ENCODE data around the gene DTHD1.

Gene DTHD1

DNA sequence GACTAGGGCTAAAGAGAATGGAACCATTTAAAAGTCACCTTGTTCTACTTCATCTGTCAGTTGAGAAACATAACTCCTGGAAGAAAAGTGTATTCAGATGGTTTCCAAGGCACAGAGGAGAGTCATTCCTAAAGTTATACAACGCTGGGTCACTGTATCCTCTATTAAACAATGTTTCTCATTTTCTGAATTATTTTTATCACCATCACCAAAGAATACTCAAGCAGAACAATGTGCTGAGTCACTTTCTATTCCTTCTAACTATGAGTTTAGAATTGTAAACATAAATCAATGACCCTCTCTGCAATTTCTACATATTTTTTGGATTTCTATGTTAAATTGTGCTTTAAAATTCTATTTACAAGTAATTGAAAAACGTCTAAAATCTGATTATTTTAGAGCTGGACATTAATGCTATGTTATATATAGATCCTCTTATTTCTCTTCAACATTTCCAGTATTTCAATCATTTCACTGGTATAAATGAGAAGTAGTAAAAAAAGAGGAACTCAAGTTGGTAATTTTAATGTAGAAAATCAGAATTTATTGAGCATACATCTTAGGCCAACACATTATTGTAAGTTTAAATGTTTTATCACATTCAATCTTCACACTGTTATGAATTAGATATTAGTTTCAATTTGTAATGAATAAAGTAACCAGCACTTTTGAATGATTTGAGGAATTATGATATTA, 7.5 kb downstream of the DTHD1 start:
- ATAC-seq, result no peak

DNA sequence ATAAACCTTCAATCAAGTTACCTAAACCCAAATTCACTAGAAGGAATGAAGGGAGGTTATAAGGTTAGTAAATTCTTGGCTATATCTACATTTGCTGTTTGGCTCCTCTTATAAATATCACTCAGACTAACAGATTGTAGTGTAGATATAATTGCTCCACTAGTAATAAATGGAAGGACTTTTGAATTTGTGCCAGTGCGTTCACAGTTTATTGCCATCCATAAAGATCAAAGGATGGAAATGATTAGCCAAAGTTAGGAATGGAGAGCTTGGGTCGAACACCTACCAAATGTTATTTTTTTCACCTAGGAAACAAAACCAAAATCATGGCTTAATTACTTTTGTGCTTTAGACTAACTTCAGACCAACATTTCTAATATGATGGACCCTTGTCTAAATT, 9.2 kb downstream of the DTHD1 start:
- no peak for ATAC-seq
- H3K4me1 Mint-ChIP-seq, result peaks cover 21% of the 10 kb centered on the region
- no peak overlapping the region for H3K27ac Mint-ChIP-seq
- H3K36me3 Mint-ChIP-seq, result no peaks in the 10 kb centered on the region
- H3K27me3 Mint-ChIP-seq, result no peaks in the 10 kb centered on the region
- H3K9me3 Mint-ChIP-seq, result peaks cover 8% of the 10 kb centered on the region
- no peak overlapping the region for H3K4me3 Mint-ChIP-seq

More for the DNA sequence above, 7.5 kb downstream of the DTHD1 start:
- H3K4me1 Mint-ChIP-seq, result peaks cover 29% of the 10 kb centered on the region
- peaks cover 8% of the 10 kb centered on the region for H3K9me3 Mint-ChIP-seq
- no peak overlapping the region for H3K4me3 Mint-ChIP-seq
- no peak overlapping the region for H3K27ac Mint-ChIP-seq
- H3K36me3 Mint-ChIP-seq, result no peaks in the 10 kb centered on the region
- H3K27me3 Mint-ChIP-seq, result no peaks in the 10 kb centered on the region

DNA sequence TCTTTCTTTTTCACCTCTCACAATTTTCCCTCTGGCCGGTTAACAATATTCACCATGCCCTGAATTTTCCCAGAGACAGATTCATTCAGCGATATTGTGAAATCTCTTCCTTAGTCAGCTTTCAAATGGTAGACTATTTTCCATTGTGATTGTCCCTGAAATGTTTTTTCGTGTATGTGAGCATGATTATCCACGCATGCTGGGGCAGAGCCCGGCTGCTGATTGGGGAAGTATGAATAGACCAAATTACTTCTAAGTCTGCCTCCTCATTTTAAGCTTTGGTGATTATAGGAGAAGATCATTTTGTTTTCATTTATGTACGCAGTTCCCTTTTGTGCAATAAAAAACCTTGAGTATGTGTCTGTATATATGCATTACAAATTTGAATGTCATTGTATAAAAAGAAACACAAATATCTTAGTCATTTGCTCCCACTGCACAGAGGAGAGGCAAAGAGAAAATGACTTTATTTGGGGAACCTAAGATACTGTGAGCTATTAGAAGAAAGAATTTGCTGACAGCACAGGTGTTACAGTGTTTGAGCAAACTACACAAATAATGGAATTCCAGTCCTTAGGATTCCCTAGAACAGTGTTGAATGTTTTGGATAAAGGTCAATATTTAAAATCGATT, 11.3 kb downstream of the DTHD1 start:
- ATAC-seq, result no peak
- Mint-ChIP-seq H3K4me1 (peaks cover 12% of the 10 kb centered on the region), H3K9me3 (peaks cover 1% of the 10 kb centered on the region), H3K4me3 (no peak overlapping the region), H3K27ac (no peak overlapping the region), H3K27me3 (no peaks in the 10 kb centered on the region), H3K36me3 (no peaks in the 10 kb centered on the region)

DNA sequence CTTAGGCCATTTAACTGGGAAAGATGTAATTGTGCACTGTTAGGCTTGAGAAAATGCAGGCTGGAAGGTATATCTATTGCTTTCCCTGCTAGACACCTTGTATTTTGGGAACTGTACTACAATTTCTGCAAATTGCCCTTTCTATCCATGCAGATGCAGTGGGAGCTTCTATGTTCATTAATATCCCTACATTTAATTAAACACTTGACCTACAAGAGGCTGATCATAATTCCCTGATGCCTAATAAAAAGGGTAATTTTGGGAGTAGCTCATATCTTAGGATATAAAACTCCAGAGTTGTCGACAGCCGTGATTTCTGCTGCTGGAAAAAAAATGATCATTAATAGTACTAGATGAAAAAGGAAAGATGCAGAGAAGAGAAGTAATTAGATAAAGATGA, 19.7 kb downstream of the DTHD1 start:
- Mint-ChIP-seq H3K4me3 (no peak overlapping the region), H3K27me3 (no peaks in the 10 kb centered on the region), H3K36me3 (no peaks in the 10 kb centered on the region), H3K27ac (no peak overlapping the region), H3K9me3 (no peaks in the 10 kb centered on the region), H3K4me1 (peaks cover 28% of the 10 kb centered on the region)
- no peak for ATAC-seq

GRCh38 chr4:36303426-36304137, 22.2 kb downstream of the DTHD1 start:
- peak; percentile 48 for ATAC-seq
- H3K4me1 Mint-ChIP-seq, result peaks cover 38% of the 10 kb centered on the region
- no peaks in the 10 kb centered on the region for H3K36me3 Mint-ChIP-seq
- H3K27ac Mint-ChIP-seq, result no peak overlapping the region
- no peaks in the 10 kb centered on the region for H3K9me3 Mint-ChIP-seq
- no peak overlapping the region for H3K4me3 Mint-ChIP-seq
- no peaks in the 10 kb centered on the region for H3K27me3 Mint-ChIP-seq

- Mint-ChIP-seq H3K4me3 (no peak overlapping the region), H3K27ac (no peak overlapping the region), H3K9me3 (no peaks in the 10 kb centered on the region), H3K36me3 (no peaks in the 10 kb centered on the region), H3K27me3 (no peaks in the 10 kb centered on the region), H3K4me1 (peaks cover 32% of the 10 kb centered on the region)
- ATAC-seq, result no peak
Observed at GRCh38 chr4:36304138-36304681, 22.8 kb downstream of the DTHD1 start.

DNA sequence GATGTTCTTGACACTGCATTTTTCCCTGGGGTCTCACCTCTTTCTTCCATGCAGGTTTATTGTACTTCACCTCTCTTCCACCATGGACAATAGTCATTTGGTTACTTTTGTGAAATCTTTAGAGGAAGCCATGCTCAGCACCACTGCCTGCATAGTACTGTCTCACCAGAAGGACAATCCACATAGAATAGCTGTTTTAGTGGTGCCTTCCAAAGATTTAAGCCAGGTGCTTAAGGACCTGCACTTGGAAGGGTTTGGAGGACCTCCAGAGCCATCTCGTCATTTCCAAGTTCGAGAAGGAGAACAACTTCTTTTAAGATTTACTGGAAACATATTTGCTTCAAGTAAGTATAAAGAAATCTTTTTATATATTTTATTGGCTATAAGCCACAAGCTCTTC, 26.7 kb downstream of the DTHD1 start:
- Mint-ChIP-seq H3K9me3 (no peaks in the 10 kb centered on the region), H3K4me1 (peaks cover 65% of the 10 kb centered on the region), H3K4me3 (no peak overlapping the region), H3K27me3 (no peaks in the 10 kb centered on the region), H3K36me3 (no peaks in the 10 kb centered on the region), H3K27ac (no peak overlapping the region)
- no peak for ATAC-seq

GRCh38 chr4:36310216-36310615, 28.8 kb downstream of the DTHD1 start:
- H3K27ac Mint-ChIP-seq, result peak overlapping the region; percentile 44
- H3K9me3 Mint-ChIP-seq, result no peaks in the 10 kb centered on the region
- ATAC-seq, result no peak
- H3K4me3 Mint-ChIP-seq, result peak overlapping the region; percentile 2
- H3K36me3 Mint-ChIP-seq, result no peaks in the 10 kb centered on the region
- no peaks in the 10 kb centered on the region for H3K27me3 Mint-ChIP-seq
- peaks cover 57% of the 10 kb centered on the region for H3K4me1 Mint-ChIP-seq

GRCh38 chr4:36310793-36311192, 29.4 kb downstream of the DTHD1 start:
- Mint-ChIP-seq H3K9me3 (no peaks in the 10 kb centered on the region), H3K4me3 (peak overlapping the region; percentile 41), H3K36me3 (no peaks in the 10 kb centered on the region), H3K27ac (peak overlapping the region; percentile 44), H3K27me3 (no peaks in the 10 kb centered on the region), H3K4me1 (peaks cover 55% of the 10 kb centered on the region)
- ATAC-seq, result peak; percentile 85

- Mint-ChIP-seq H3K36me3 (no peaks in the 10 kb centered on the region), H3K4me3 (peak overlapping the region; percentile 1), H3K27me3 (no peaks in the 10 kb centered on the region), H3K4me1 (peaks cover 47% of the 10 kb centered on the region), H3K9me3 (no peaks in the 10 kb centered on the region), H3K27ac (peak overlapping the region; percentile 44)
- no peak for ATAC-seq
Observed at GRCh38 chr4:36312511-36312910, 31.1 kb downstream of the DTHD1 start.

DNA sequence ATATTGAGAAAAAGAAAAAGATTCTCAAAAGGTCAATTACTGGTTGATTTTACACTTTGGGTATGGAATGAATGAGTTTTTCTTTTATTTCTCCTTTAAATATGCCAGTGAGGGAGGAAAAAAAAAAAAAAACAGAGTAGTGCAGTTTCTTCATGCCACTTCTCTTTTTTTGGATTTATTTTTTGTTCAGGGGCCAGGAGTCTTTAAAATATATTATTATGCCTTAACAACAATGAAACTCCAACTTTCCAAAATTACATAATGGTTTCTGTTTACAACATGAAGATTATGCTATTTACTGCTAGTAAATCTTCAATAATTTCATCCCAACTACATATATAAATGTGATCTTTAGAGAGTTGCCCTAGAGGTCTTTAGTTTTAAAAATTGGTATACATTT, 31.9 kb downstream of the DTHD1 start:
- Mint-ChIP-seq H3K9me3 (no peaks in the 10 kb centered on the region), H3K27ac (peak overlapping the region; percentile 44), H3K27me3 (no peaks in the 10 kb centered on the region), H3K4me3 (no peak overlapping the region), H3K4me1 (peaks cover 53% of the 10 kb centered on the region), H3K36me3 (no peaks in the 10 kb centered on the region)
- ATAC-seq, result no peak

DNA sequence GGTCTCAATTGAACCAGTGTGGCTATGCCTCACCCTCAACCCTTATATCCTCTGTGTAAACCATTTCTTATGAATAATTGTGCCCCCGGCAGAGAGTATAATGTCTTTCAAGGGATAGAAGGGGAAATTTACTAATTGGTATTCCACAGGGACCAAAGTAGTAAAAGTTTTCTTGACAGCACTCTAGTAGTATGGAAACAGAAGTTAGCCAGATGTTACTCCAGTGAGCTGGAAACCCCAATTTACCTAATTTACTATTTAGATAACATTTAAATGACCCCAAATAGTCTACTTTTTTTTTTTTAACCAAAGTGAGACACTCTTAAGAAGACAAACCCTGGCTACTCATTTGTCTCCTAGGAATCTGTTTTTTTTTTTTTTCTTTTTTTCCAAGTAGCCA, 32.3 kb downstream of the DTHD1 start:
- Mint-ChIP-seq H3K27ac (peak overlapping the region; percentile 44), H3K9me3 (no peaks in the 10 kb centered on the region), H3K36me3 (no peaks in the 10 kb centered on the region), H3K27me3 (no peaks in the 10 kb centered on the region), H3K4me1 (peaks cover 54% of the 10 kb centered on the region), H3K4me3 (no peak overlapping the region)
- no peak for ATAC-seq

DNA sequence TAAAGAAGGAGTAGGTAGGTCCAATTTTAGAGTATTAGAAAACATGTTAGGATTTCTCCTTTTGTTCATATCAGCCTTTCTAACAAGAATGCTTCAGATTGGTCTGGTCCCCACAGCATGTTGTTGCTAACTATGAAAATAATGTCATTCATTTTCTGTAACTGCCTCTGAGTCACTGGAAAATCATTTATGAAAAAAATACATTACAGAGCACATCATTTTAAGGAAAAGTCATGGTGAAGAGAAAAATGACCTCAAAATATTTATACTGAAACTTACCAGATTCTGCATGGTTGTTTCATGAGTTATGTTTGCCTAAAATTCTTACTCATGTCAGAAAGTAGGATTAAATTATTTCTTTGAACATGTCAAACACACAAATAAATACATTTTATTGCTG, 35.2 kb downstream of the DTHD1 start:
- H3K4me1 Mint-ChIP-seq, result peaks cover 64% of the 10 kb centered on the region
- no peak overlapping the region for H3K4me3 Mint-ChIP-seq
- no peaks in the 10 kb centered on the region for H3K36me3 Mint-ChIP-seq
- ATAC-seq, result no peak
- H3K27ac Mint-ChIP-seq, result no peak overlapping the region
- H3K27me3 Mint-ChIP-seq, result no peaks in the 10 kb centered on the region
- no peaks in the 10 kb centered on the region for H3K9me3 Mint-ChIP-seq

DNA sequence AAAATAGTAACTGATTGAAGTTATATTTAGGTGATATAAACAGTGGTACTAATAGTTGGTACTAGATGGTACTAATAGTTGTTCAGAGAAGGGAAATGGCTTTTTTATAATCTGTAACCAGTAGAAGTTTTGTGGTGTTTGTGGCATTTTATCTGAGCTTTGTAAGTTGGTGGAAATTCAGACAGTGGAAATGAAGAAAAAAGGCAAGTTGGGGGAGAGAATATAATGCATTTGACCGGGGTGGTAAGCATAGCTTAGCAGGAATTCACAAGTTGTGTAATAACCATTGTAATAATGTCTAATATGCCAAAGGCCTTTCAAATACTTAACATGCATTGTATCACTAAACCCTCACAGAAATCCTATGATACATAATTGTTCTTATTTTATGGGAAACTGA, 36.3 kb downstream of the DTHD1 start:
- no peaks in the 10 kb centered on the region for H3K27me3 Mint-ChIP-seq
- H3K27ac Mint-ChIP-seq, result peak overlapping the region; percentile 15
- no peaks in the 10 kb centered on the region for H3K36me3 Mint-ChIP-seq
- no peak overlapping the region for H3K4me3 Mint-ChIP-seq
- peaks cover 64% of the 10 kb centered on the region for H3K4me1 Mint-ChIP-seq
- no peaks in the 10 kb centered on the region for H3K9me3 Mint-ChIP-seq
- ATAC-seq, result no peak

- ATAC-seq, result peak; percentile 55
- H3K27ac Mint-ChIP-seq, result peak overlapping the region; percentile 75
- no peaks in the 10 kb centered on the region for H3K36me3 Mint-ChIP-seq
- H3K9me3 Mint-ChIP-seq, result no peaks in the 10 kb centered on the region
- H3K27me3 Mint-ChIP-seq, result no peaks in the 10 kb centered on the region
- H3K4me3 Mint-ChIP-seq, result peak overlapping the region; percentile 58
- H3K4me1 Mint-ChIP-seq, result peaks cover 74% of the 10 kb centered on the region
Observed at GRCh38 chr4:36320117-36320896, 38.9 kb downstream of the DTHD1 start.

Measured in stimulated activated memory B cell treated with anti-CD40 and anti-IgM and Interleukin-4, amounts not matched to agents 10 μg/mL and 1 μg/mL and 100 μg/mL, for 72 hours (primary cell).